HG02588 (cell line): ENCODE measurements around the gene POU4F2.
"Not testable (repeated sequence)": the region's sequence is repeated elsewhere in the genome, so short reads cannot be mapped to it uniquely, and the experiment has no call there.

Experiments used
- ATAC-seq: cut with Tn5 transposase; IDR thresholded peaks from one replicate; pipeline ENCODE4 v1.9.1; 2021; ENCODE audit warnings: mild to moderate bottlenecking, moderate library complexity; ENCODE audit not compliant: unreplicated experiment

POU4F2 gene

DNA sequence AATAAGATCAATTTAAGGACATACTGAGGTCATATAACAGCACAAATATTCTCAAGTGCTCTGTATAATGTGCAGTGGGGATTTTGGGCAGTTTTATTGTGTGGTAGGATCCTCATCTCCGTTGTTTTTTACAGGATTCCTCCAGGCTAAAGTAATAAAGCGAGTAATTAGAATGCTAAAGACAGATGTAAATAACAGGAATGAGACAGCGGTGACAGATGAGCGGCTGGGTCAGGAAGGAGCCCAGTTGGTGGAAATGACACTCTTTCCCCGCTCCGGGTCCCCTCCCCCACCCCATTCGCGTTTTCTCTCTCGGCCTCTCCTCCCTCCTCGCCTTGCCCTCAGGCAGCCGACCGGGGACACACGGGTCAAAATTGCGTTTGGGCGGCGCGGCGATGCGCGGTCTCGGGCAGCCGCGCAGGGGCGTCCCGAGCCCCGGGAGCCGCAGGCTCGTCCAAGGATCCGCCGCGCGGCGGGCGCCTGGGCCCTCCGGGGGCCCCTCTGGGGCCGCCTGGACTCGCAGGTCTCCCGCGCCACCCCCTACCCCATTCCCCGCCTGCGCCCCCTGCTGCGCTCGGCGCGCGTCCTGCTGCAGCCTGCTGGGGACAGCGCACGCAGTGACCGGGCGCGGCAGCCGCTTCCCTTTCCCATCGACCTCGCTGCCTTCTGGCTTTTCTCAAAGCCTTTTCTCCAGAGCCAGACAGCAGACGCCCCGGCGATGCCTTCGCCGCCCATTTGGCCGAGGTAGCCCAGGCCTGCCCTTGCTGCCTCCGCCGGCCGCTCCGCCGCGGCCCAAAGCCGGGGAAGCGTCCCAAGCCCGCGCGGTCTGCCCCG is 16.2 kb downstream of the POU4F2 start:
- ATAC-seq: no peak

DNA sequence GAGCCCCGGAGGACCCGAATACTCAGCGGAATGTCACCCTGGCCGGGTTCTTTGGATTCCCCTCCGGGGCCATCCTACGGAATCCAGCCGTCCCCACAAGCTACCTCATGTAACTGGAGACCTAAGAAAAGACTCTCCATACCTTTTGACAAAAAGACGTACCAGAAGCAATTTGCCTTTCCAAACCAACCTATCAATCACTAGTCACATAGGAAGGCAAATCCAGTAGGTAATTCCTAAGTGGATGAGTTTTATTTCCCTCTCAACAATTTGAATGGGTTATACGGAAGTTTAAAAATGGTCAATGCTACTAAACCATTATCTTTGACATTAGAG is 16.8 kb downstream of the POU4F2 start:
- no peak for ATAC-seq

- no peak for ATAC-seq
Measured at GRCh38 chr4:146661367-146661766, 22.7 kb downstream of the POU4F2 start.

GRCh38 chr4:146663968-146664311 is 25.2 kb downstream of the POU4F2 start:
- ATAC-seq: not testable (repeated sequence)

GRCh38 chr4:146674829-146675570 is 36.3 kb downstream of the POU4F2 start:
- ATAC-seq: no peak
